SK-N-SH treated with all-trans-retinoic acid at 6 μM for 48 hours (cell line): ENCODE data around the gene TRAPPC2L.

Experiments used
- ISL1 ChIP-seq: fragments of 250-450 bp; sonication (Bioruptor Pico); IDR thresholded peaks from 2 replicates; pipeline ENCODE4 v2.1.2; 2022; ENCODE audit warnings: mild to moderate bottlenecking, moderate library complexity
- OSR1 ChIP-seq: fragments of 250-450 bp; sonication (Bioruptor Pico); IDR thresholded peaks from 2 replicates; pipeline ENCODE4 v1.8.0; 2022; ENCODE audit warnings: moderate library complexity, mild to moderate bottlenecking, inconsistent platforms
- TCF4 ChIP-seq: fragments of 250-450 bp; sonication (Bioruptor Pico); IDR thresholded peaks from 2 replicates; pipeline ENCODE4 v1.8.0; 2021; ENCODE audit warnings: mild to moderate bottlenecking, moderate library complexity, borderline replicate concordance
- ZFP30 ChIP-seq: fragments of 450-650 bp; formaldehyde crosslinking; IDR thresholded peaks from 2 replicates; pipeline ENCODE4 v1.5.0; 2022; ENCODE audit warnings: mild to moderate bottlenecking, moderate library complexity
- ZNF8 ChIP-seq: fragments of 450-650 bp; formaldehyde crosslinking; IDR thresholded peaks from 2 replicates; pipeline ENCODE4 v1.5.0; 2020; ENCODE audit warnings: mild to moderate bottlenecking, moderate library complexity
- TF ChIP-seq, protein P1 (sequence below): fragments of 250-450 bp; sonication (Bioruptor Pico); IDR thresholded peaks from 2 replicates; pipeline ENCODE4 v1.8.0; 2020; ENCODE audit warnings: mild to moderate bottlenecking, moderate library complexity, borderline replicate concordance
- TF ChIP-seq, protein P2 (sequence below): fragments of 250-450 bp; sonication (Bioruptor Pico); IDR thresholded peaks from 2 replicates; pipeline ENCODE4 v1.8.0; 2021; ENCODE audit warnings: low read depth, mild to moderate bottlenecking, moderate library complexity, borderline replicate concordance

DNA sequence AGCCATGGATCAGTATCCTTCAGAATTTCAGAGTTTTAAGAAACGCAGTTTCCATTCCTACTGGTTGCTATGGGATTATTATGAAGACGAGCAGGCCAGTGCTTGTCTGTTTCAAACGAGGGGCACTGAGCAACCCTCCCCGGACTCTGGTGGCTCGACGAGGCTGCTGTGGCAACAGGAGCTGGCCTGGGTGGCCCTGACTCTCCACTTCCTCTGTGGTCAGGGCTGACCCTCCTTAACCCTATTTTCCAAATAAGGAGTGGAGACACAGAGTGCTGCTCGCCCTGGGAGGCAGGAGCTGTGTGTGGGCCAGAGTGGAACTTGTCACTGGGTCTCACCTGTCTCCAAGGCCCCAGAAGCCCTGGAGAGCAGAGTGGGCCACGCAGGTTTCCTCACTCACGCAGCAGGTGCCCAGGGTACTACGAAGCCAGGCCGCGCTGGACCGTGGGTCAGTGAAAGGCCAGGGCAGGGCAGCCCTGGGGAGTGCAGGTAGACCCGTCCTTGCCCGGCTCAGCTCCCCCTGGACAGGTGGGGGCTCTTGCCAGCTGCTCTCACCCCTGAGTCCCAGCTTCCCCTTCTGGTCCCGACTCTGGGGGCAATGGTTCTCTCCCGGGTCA is 3.5 kb upstream of the TRAPPC2L start:
- TF ChIP-seq ZFP30 (no peak), TCF4 (CRISPR knock-in tag) (no peak), ZNF8 (CRISPR knock-in tag) (no peak), ISL1 (no peak), OSR1 (CRISPR knock-in tag) (no peak)
- TF ChIP-seq, protein P1, sequence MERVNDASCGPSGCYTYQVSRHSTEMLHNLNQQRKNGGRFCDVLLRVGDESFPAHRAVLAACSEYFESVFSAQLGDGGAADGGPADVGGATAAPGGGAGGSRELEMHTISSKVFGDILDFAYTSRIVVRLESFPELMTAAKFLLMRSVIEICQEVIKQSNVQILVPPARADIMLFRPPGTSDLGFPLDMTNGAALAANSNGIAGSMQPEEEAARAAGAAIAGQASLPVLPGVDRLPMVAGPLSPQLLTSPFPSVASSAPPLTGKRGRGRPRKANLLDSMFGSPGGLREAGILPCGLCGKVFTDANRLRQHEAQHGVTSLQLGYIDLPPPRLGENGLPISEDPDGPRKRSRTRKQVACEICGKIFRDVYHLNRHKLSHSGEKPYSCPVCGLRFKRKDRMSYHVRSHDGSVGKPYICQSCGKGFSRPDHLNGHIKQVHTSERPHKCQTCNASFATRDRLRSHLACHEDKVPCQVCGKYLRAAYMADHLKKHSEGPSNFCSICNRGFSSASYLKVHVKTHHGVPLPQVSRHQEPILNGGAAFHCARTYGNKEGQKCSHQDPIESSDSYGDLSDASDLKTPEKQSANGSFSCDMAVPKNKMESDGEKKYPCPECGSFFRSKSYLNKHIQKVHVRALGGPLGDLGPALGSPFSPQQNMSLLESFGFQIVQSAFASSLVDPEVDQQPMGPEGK = no peak
- TF ChIP-seq, protein P2, sequence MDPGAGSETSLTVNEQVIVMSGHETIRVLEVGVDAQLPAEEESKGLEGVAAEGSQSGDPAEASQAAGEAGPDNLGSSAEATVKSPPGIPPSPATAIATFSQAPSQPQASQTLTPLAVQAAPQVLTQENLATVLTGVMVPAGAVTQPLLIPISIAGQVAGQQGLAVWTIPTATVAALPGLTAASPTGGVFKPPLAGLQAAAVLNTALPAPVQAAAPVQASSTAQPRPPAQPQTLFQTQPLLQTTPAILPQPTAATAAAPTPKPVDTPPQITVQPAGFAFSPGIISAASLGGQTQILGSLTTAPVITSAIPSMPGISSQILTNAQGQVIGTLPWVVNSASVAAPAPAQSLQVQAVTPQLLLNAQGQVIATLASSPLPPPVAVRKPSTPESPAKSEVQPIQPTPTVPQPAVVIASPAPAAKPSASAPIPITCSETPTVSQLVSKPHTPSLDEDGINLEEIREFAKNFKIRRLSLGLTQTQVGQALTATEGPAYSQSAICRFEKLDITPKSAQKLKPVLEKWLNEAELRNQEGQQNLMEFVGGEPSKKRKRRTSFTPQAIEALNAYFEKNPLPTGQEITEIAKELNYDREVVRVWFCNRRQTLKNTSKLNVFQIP = no peak
